Fibroblast of pulmonary artery (primary cell): ENCODE results near the gene CALHM6.
A peak's percentile ranks its signal among the peaks of the same experiment; 100 is the strongest.

Experiments
- DNase-seq: peaks from one replicate; pipeline ENCODE4 v3.0.0-alpha.2; 2010; ENCODE audit warnings: low read depth
- H3K4me3 ChIP-seq: replicated peaks from 2 replicates; pipeline ENCODE4 v1.5.1; 2011; ENCODE audit warnings: low read depth, mild to moderate bottlenecking, control low read depth, low read length, moderate library complexity
- CTCF ChIP-seq: IDR thresholded peaks from 2 replicates; pipeline ENCODE4 v1.5.1; 2011; ENCODE audit warnings: mild to moderate bottlenecking, control low read depth, low read length, inconsistent platforms; ENCODE audit errors: missing control alignments

CALHM6 gene

GRCh38 chr6:116444092-116444491, 17.1 kb upstream of the CALHM6 start:
- DNase-seq: peak; percentile 72
- H3K4me3 ChIP-seq: no peak overlapping the region
- TF ChIP-seq CTCF: peak; percentile 73

- no peak for DNase-seq
- no peak for TF ChIP-seq CTCF
- no peak overlapping the region for H3K4me3 ChIP-seq
Measured at GRCh38 chr6:116444575-116444974, 16.6 kb upstream of the CALHM6 start.

GRCh38 chr6:116445102-116445501, 16.1 kb upstream of the CALHM6 start:
- no peak for DNase-seq
- H3K4me3 ChIP-seq: no peak overlapping the region
- no peak for TF ChIP-seq CTCF

- H3K4me3 ChIP-seq: no peak overlapping the region
- TF ChIP-seq CTCF: no peak
- no peak for DNase-seq
Measured at GRCh38 chr6:116446399-116446798, 14.8 kb upstream of the CALHM6 start.

- no peak for TF ChIP-seq CTCF
- peak; percentile 59 for DNase-seq
- H3K4me3 ChIP-seq: peak overlapping the region; percentile 25
Measured at GRCh38 chr6:116447052-116447451, 14.1 kb upstream of the CALHM6 start.

GRCh38 chr6:116447496-116448011, 13.6 kb upstream of the CALHM6 start:
- no peak overlapping the region for H3K4me3 ChIP-seq
- DNase-seq: peak; percentile 99
- TF ChIP-seq CTCF: no peak

- no peak overlapping the region for H3K4me3 ChIP-seq
- TF ChIP-seq CTCF: no peak
- DNase-seq: no peak
Measured at GRCh38 chr6:116449565-116449964, 11.6 kb upstream of the CALHM6 start.
